Measurements from ENCODE around the gene HOXD10. TPM values are rescaled to one million over a fixed set of nuclear protein-coding genes. Genes with fewer than 3 reads are reported as not detected.

The HOXD10 gene
- total and polyA plus RNA-seq, 2 of the 13 experiments (the other 11 are each of a cell fraction or from before 2014, with no cell fraction given), result not detected

DNA sequence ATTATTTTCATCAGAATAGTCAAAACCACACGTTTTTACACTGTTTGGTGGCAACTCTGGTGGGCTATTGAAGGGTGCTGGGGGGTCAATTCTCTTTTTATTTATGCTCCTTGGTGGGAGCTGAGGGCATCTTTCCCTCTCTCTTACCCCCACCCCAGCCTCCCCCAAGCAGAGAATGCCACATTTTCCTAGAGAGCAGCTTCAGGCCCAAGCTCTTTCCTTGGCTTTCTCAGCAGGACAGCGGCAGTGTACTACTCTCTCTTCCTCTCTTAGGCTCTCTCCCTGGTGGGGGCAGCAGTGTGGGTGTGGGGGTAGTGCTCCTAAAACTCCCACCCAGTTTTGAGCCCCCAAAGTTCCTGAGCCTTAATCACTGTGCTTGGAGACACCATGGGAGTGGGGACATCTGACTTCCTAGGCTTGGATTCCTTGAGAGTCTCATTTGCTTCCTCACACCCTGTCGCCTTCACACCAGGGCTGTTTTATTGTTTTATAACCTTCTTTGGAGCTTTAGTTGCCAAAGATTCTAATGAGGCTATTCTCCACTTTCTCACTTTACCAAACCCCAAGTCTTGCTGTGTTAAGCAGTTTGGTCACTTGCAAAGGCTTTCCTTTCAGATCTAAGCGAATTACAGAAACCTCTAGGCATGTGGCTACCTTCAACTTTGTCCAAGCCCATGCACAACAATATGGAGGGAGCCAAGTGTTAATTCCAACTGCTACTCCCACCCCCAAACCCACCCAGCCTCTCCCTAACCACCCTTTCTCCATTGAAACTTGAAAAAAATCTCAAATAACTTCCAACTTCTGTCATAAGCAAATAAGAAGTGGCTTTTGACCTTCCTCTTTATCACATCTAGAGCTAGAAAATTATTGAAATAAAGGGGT is 28.7 kb downstream of the HOXD10 start (continued):
- TF ChIP-seq, protein P1, sequence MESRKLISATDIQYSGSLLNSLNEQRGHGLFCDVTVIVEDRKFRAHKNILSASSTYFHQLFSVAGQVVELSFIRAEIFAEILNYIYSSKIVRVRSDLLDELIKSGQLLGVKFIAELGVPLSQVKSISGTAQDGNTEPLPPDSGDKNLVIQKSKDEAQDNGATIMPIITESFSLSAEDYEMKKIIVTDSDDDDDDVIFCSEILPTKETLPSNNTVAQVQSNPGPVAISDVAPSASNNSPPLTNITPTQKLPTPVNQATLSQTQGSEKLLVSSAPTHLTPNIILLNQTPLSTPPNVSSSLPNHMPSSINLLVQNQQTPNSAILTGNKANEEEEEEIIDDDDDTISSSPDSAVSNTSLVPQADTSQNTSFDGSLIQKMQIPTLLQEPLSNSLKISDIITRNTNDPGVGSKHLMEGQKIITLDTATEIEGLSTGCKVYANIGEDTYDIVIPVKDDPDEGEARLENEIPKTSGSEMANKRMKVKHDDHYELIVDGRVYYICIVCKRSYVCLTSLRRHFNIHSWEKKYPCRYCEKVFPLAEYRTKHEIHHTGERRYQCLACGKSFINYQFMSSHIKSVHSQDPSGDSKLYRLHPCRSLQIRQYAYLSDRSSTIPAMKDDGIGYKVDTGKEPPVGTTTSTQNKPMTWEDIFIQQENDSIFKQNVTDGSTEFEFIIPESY (CRISPR knock-in tag; IDR thresholded peaks at IDR 0.05), result no peak
- no peak for TF ChIP-seq MYNN (CRISPR knock-in tag; IDR thresholded peaks at IDR 0.05; ENCODE audit: low read depth)

GRCh38 chr2:176146101-176146500 is 29.5 kb downstream of the HOXD10 start:
- Histone ChIP-seq H3K9ac (ENCODE audit: insufficient read depth, low read depth, low read length) (no peak overlapping the region), H3K4me2 (ENCODE audit: low read depth, low read length) (no peak overlapping the region), H3K4me3 (replicated peaks in 1 of 3; ENCODE audit: insufficient read depth in 1 of 3, low read depth in 2 of 3, low read length in 3 of 3) (no peak overlapping the region), H3K4me1 (ENCODE audit: insufficient read depth, low read length) (peaks cover 22% of the 10 kb centered on the region), H2AFZ (ENCODE audit: low read length) (no peak overlapping the region), H3K27ac (ENCODE audit: extremely low read length, insufficient read depth, low read length) (no peak overlapping the region), H3K9me3 (ENCODE audit: low read length) (no peaks in the 10 kb centered on the region), H3K79me2 (ENCODE audit: insufficient read depth, low read length) (no peaks in the 10 kb centered on the region), H3K36me3 (replicated peaks in 1 of 2; ENCODE audit: control insufficient read depth in 1 of 2, insufficient read depth in 2 of 2, low read length in 2 of 2) (no peaks in the 10 kb centered on the region), H4K20me1 (ENCODE audit: insufficient read depth, low read length) (no peaks in the 10 kb centered on the region), H3K27me3 (ENCODE audit: control insufficient read depth in 1 of 2, insufficient read depth in 2 of 2, low read length in 2 of 2) (peaks cover 16 to 94% of the 10 kb centered on the region in 2 experiments)
- intact Hi-C loops (cut with micrococcal nuclease; ENCODE audit: unreplicated experiment), result no loop called here
- ChIA-PET CTCF (ENCODE audit: low intra/inter-chr PET ratio, low total read pairs) (no interaction called here), POLR2A (no interaction called here)
- FAIRE-seq, result no peak
- WGBS (ENCODE audit: low lambda C conversion rate), result 5% methylated on average over 6 of the region's 6 CpGs
- ATAC-seq, result no peak
- in situ Hi-C loops (cut with HindIII; ENCODE audit: extremely low pct_ligation_motif_present, low pct_unique_long_range_greater_than_20kb), result no loop called here
- BruUV-seq (replicated peaks), result no TSS peak
- no peak for DNase-seq (ENCODE audit: low spot score)
- TF ChIP-seq NFIB (CRISPR knock-in tag; IDR thresholded peaks at IDR 0.05; ENCODE audit: borderline replicate concordance), result no peak
- no peak for TF ChIP-seq ZNF30 (CRISPR knock-in tag; IDR thresholded peaks at IDR 0.05)
- TF ChIP-seq, protein P2, sequence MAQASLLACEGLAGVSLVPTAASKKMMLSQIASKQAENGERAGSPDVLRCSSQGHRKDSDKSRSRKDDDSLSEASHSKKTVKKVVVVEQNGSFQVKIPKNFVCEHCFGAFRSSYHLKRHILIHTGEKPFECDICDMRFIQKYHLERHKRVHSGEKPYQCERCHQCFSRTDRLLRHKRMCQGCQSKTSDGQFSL (CRISPR knock-in tag; IDR thresholded peaks at IDR 0.05), result no peak
- no peak for TF ChIP-seq ZNF660 (CRISPR knock-in tag; IDR thresholded peaks at IDR 0.05; ENCODE audit: borderline replicate concordance, low read depth)
- TF ChIP-seq IRF2 (CRISPR knock-in tag; IDR thresholded peaks at IDR 0.05), result no peak
- no peak for TF ChIP-seq ZNF75D (CRISPR knock-in tag; IDR thresholded peaks at IDR 0.05; ENCODE audit: borderline replicate concordance)
- TF ChIP-seq, protein P3, sequence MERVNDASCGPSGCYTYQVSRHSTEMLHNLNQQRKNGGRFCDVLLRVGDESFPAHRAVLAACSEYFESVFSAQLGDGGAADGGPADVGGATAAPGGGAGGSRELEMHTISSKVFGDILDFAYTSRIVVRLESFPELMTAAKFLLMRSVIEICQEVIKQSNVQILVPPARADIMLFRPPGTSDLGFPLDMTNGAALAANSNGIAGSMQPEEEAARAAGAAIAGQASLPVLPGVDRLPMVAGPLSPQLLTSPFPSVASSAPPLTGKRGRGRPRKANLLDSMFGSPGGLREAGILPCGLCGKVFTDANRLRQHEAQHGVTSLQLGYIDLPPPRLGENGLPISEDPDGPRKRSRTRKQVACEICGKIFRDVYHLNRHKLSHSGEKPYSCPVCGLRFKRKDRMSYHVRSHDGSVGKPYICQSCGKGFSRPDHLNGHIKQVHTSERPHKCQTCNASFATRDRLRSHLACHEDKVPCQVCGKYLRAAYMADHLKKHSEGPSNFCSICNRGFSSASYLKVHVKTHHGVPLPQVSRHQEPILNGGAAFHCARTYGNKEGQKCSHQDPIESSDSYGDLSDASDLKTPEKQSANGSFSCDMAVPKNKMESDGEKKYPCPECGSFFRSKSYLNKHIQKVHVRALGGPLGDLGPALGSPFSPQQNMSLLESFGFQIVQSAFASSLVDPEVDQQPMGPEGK (CRISPR knock-in tag; IDR thresholded peaks at IDR 0.05), result no peak
- TF ChIP-seq ZNF691 (CRISPR knock-in tag; IDR thresholded peaks at IDR 0.05; ENCODE audit: borderline replicate concordance, low read depth), result no peak
- TF ChIP-seq, protein P4, sequence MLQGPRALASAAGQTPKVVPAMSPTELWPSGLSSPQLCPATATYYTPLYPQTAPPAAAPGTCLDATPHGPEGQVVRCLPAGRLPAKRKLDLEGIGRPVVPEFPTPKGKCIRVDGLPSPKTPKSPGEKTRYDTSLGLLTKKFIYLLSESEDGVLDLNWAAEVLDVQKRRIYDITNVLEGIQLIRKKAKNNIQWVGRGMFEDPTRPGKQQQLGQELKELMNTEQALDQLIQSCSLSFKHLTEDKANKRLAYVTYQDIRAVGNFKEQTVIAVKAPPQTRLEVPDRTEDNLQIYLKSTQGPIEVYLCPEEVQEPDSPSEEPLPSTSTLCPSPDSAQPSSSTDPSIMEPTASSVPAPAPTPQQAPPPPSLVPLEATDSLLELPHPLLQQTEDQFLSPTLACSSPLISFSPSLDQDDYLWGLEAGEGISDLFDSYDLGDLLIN (CRISPR knock-in tag; IDR thresholded peaks at IDR 0.05; ENCODE audit: borderline replicate concordance), result no peak
- no peak for TF ChIP-seq ZNF101 (CRISPR knock-in tag; IDR thresholded peaks at IDR 0.05; ENCODE audit: borderline replicate concordance, low read depth)

Measured in HepG2 (cell line).